Left ventricle myocardium inferior (tissue), 1 donor: ENCODE measurements around the gene METTL21C. TPM values are rescaled to one million over a fixed set of nuclear protein-coding genes. Genes with fewer than 3 reads are reported as not detected.
A peak's percentile ranks its signal among the peaks of the same experiment; 100 is the strongest.

ENCODE experiments used
- DNase-seq: peaks from one replicate; pipeline ENCODE4 v3.0.0-alpha.2; 2020
- H3K27ac ChIP-seq: fragments of 200-600 bp; replicated peaks from 2 replicates; pipeline ENCODE4 v1.8.0; 2021
- H3K27me3 ChIP-seq: fragments of 200-600 bp; 2 replicates; pipeline ENCODE4 v1.8.0; 2021; ENCODE audit warnings: low read depth
- H3K36me3 ChIP-seq: fragments of 200-600 bp; 2 replicates; pipeline ENCODE4 v1.8.0; 2021
- H3K4me1 ChIP-seq: fragments of 200-600 bp; 2 replicates; pipeline ENCODE4 v1.8.0; 2021
- H3K4me3 ChIP-seq: fragments of 200-600 bp; 2 replicates; pipeline ENCODE4 v1.8.0; 2021; ENCODE audit warnings: mild to moderate bottlenecking, moderate library complexity
- H3K9me3 ChIP-seq: fragments of 200-600 bp; replicated peaks from 2 replicates; pipeline ENCODE4 v1.8.0; 2021
- intact Hi-C: fragments of 100-400 bp; cut with micrococcal nuclease; formaldehyde crosslinking; loops from one replicate; pipeline ENCODE4 v1.11.0; 2022
- total RNA-seq: library from RNA; stranded (reverse); fragmentation: NEBNext Ultra II Directional; extraction: Animal tissue kit (Norgen Biotek cat#: 25700); gene quantifications from one replicate; pipeline ENCODE4 v1.2.1, GENCODE V29; 2021
- TF ChIP-seq, protein P1 (sequence below): fragments of 200-600 bp; IDR thresholded peaks from 2 replicates; pipeline ENCODE4 v1.8.0; 2021; ENCODE audit warnings: antibody characterized with exemption, mild to moderate bottlenecking, borderline replicate concordance
- donor health status: DM: no; HTN: yes; CAD: no; lungs with severe emphysema.

Gene METTL21C
- total RNA-seq, 1 donor from 2014 or later, result not detected

DNA sequence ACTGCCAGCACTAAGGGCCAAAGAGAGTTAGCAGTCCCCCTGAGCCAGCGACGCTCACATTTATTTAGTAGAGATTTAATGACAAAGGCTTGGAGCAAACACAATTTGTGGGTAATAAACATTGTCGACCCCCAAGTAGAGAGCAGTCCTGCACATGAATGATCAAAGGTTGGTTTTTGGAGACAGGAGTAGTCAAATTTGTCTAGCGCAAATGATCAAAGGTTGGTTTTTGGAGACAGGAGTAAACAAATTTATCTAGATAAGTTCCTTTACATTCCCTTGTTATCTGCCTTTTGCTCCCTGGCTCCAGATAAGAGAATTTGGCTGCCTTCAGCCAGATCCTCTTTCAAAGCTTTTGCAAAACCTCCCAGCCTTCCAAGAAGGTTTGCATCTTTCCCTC, 26.9 kb downstream of the METTL21C start:
- TF ChIP-seq, protein P1, sequence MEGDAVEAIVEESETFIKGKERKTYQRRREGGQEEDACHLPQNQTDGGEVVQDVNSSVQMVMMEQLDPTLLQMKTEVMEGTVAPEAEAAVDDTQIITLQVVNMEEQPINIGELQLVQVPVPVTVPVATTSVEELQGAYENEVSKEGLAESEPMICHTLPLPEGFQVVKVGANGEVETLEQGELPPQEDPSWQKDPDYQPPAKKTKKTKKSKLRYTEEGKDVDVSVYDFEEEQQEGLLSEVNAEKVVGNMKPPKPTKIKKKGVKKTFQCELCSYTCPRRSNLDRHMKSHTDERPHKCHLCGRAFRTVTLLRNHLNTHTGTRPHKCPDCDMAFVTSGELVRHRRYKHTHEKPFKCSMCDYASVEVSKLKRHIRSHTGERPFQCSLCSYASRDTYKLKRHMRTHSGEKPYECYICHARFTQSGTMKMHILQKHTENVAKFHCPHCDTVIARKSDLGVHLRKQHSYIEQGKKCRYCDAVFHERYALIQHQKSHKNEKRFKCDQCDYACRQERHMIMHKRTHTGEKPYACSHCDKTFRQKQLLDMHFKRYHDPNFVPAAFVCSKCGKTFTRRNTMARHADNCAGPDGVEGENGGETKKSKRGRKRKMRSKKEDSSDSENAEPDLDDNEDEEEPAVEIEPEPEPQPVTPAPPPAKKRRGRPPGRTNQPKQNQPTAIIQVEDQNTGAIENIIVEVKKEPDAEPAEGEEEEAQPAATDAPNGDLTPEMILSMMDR, result no peak
- peaks cover 14% of the 10 kb centered on the region for H3K9me3 ChIP-seq
- no peaks in the 10 kb centered on the region for H3K4me1 ChIP-seq
- no peak for DNase-seq
- no peak overlapping the region for H3K27ac ChIP-seq
- H3K4me3 ChIP-seq, result no peak overlapping the region
- peaks cover 87% of the 10 kb centered on the region for H3K36me3 ChIP-seq
- H3K27me3 ChIP-seq, result no peaks in the 10 kb centered on the region
- intact Hi-C loops, result no loop called here

DNA sequence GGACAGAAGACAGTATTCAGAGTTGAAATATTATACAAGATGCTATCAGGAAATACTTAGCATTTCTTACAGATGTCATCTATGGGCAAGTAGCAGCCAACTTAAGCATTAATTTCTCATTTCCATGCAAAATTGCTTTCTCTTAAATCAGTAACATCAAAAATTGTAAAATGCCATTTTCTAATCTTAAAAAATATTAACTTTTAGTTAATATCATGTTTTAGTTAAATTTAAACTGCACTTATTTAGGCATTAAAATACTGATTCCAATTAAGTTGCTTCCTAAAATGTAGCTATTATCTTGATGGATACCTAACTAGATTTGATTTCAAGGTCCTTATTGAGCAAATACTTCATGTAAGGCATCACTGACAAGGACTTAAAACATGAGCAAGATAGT, 27.8 kb downstream of the METTL21C start:
- intact Hi-C loops, result no loop called here
- peaks cover 14% of the 10 kb centered on the region for H3K9me3 ChIP-seq
- H3K36me3 ChIP-seq, result peaks cover 82% of the 10 kb centered on the region
- no peaks in the 10 kb centered on the region for H3K4me1 ChIP-seq
- H3K27me3 ChIP-seq, result no peaks in the 10 kb centered on the region
- no peak for DNase-seq
- TF ChIP-seq, protein P1, result no peak
- no peak overlapping the region for H3K4me3 ChIP-seq
- H3K27ac ChIP-seq, result no peak overlapping the region

DNA sequence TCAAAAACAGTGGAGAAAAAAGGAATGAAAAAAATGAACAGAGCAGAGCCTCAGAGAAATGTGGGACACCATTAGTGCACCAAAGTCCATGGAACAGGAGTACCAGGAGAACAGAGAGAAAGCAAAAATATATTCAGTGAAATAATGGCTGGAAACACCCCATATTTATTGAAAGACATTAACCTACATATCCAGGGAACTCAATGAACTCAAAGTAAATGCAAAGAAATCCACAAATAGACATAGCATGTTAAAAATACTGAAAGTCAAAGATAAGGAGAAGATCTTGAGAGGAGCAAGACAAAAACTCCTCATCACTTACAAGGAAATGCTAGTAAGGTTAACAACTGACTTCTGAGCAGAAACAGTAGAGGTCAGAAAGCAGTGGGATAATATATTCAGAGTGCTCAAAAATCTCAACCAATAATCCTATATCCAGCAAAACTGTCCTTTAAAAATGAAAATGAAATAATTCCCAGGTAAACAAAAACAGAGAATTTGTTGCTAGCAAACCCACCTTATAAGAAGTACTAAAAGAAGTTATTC, 35.6 kb downstream of the METTL21C start:
- intact Hi-C loops, result no loop called here
- TF ChIP-seq, protein P1, result no peak
- Histone ChIP-seq H3K4me3 (no peak overlapping the region), H3K36me3 (peaks cover 70% of the 10 kb centered on the region), H3K4me1 (no peaks in the 10 kb centered on the region), H3K27ac (no peak overlapping the region), H3K9me3 (no peaks in the 10 kb centered on the region), H3K27me3 (no peaks in the 10 kb centered on the region)
- DNase-seq, result no peak

DNA sequence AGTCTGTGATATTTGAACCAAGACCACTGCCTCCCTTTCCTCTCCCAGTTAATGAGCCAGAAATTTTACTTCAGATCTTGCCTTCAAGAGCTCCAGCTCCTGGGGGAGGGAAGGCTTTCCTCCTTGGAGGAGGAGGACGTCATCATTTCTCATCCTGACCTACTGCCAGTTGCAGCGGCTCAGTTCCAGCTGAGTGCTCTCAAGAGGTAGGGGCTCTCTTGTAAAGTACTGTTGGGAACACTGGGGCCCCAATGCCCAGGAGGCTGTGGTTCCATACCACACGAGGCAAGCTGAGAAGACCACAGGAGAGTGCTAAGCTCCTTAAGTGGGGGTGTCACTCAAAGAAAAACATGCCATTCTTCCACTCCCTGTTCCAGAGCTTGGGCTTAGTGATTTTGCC, 36.2 kb downstream of the METTL21C start:
- TF ChIP-seq, protein P1, result no peak
- no peak for DNase-seq
- H3K27ac ChIP-seq, result no peak overlapping the region
- H3K4me3 ChIP-seq, result no peak overlapping the region
- no peaks in the 10 kb centered on the region for H3K27me3 ChIP-seq
- intact Hi-C loops, result no loop called here
- no peaks in the 10 kb centered on the region for H3K9me3 ChIP-seq
- peaks cover 70% of the 10 kb centered on the region for H3K36me3 ChIP-seq
- H3K4me1 ChIP-seq, result no peaks in the 10 kb centered on the region

DNA sequence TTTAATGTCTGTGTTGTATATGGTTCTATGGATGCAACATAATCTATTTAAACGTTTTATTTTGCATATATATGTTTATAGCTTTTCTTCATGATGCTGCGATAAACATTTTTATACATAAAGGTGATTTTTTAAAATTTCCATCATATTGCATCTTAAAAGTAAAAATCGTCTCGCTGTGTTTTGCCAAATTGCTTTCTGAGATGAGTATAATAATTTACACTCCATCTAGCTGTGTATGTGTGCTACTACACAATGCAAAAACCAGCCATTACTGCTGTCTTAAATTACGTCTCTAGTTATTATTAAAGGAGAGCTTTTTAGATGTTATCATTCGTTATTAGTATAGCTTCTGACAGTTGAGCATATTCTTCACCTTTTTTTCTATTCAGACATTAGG, 37.2 kb downstream of the METTL21C start:
- Histone ChIP-seq H3K36me3 (peaks cover 73% of the 10 kb centered on the region), H3K27me3 (no peaks in the 10 kb centered on the region), H3K4me3 (no peak overlapping the region), H3K27ac (no peak overlapping the region), H3K4me1 (no peaks in the 10 kb centered on the region), H3K9me3 (no peaks in the 10 kb centered on the region)
- DNase-seq, result no peak
- intact Hi-C loops, result no loop called here
- TF ChIP-seq, protein P1, result peak; percentile 18

DNA sequence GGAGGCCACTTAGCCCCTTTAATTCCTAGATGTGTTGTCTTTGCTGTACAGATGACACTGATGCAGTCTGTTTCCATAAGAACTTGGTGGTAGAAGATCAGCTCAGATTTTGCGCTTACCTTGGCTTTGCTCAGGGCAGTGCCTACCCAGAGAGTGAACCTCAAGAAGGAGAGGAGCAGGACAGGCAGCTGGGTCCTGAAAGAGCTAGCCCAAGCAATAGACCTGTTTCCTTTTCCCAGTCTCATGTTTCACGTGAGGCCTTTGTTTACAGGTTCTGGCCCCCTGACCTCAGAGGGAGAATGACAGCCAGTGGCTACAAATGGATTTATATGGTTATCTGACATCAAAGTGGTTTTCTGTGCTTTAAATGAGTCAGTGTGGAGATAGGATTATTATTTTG, 40.1 kb downstream of the METTL21C start:
- Histone ChIP-seq H3K4me3 (no peak overlapping the region), H3K27ac (no peak overlapping the region), H3K4me1 (no peaks in the 10 kb centered on the region), H3K9me3 (no peaks in the 10 kb centered on the region), H3K36me3 (peaks cover 73% of the 10 kb centered on the region), H3K27me3 (no peaks in the 10 kb centered on the region)
- intact Hi-C loops, result no loop called here
- DNase-seq, result no peak
- TF ChIP-seq, protein P1, result no peak
